Measurements from ENCODE around the gene CIAO3. TPM values are rescaled to one million over a fixed set of nuclear protein-coding genes. Genes with fewer than 3 reads are reported as not detected.
"Not testable (repeated sequence)": the region's sequence is repeated elsewhere in the genome, so short reads cannot be mapped to it uniquely, and the experiment has no call there.

The CIAO3 gene
- total RNA-seq, 6 donors from 2014 or later, result 27.8 to 96.4 (median 33.1) TPM

GRCh38 chr16:715477-716199, 25.2 kb downstream of the CIAO3 start:
- Histone ChIP-seq H3K4me3 (peak overlapping the region; percentile 82 to 93 (median 86)), H3K36me3 (no peaks in the 10 kb centered on the region), H3K9me3 (no peaks in the 10 kb centered on the region), H3K4me1 (peaks cover 31 to 45% (median 39%) of the 10 kb centered on the region in 4 donors), H3K27me3 (peaks cover 0 to 15% (median 5%) of the 10 kb centered on the region in 4 donors), H3K27ac (peak overlapping the region in 1 of 4 donors; percentile 51)
- TF ChIP-seq POLR2AphosphoS5 (IDR thresholded peaks at IDR 0.05), result no peak
- TF ChIP-seq CTCF (IDR thresholded peaks at IDR 0.05), result peak in 1 of 6 experiments; percentile 12
- 5 to 14% methylated on average over 6 to 13 of the region's 74 CpGs for WGBS, 2 donors
- DNase-seq (peak in 1 of 2 donors; percentile 89), ATAC-seq (ENCODE audit: low FRiP score in 2 of 2) (no peak)

GRCh38 chr16:714558-715476, 26.0 kb downstream of the CIAO3 start, which contains the start of gene METRN:
METRN (plus strand) TSS chr16:715118; CDS start chr16:715290, 172 bp downstream.
- 17% methylated on average over 22 of the region's 108 CpGs; no CpG with 5 or more reads in 1 of the 2 donors for WGBS, 2 donors
- TF ChIP-seq EP300 (IDR thresholded peaks at IDR 0.05) (no peak), POLR2AphosphoS5 (IDR thresholded peaks at IDR 0.05) (no peak), POLR2A (IDR thresholded peaks at IDR 0.05) (peak in 1 of 4 donors; percentile 10), CTCF (IDR thresholded peaks at IDR 0.05) (peak in 1 of 6 experiments; percentile 8)
- Histone ChIP-seq H3K9me3 (no peaks in the 10 kb centered on the region), H3K4me1 (peaks cover 26 to 37% (median 31%) of the 10 kb centered on the region in 4 donors), H3K27me3 (peaks cover 0 to 23% (median 8%) of the 10 kb centered on the region in 4 donors), H3K36me3 (no peaks in the 10 kb centered on the region), H3K4me3 (peak within 1 kb of the TSS; percentile 82 to 93 (median 86)), H3K27ac (peak within 1 kb of the TSS in 1 of 4 donors; percentile 51)
- peak; percentile 86 to 94 for ATAC-seq (ENCODE audit: low FRiP score in 2 of 2)
- DNase-seq, result peak; percentile 92 to 99

GRCh38 chr16:714079-714478, 26.7 kb downstream of the CIAO3 start:
- ATAC-seq (ENCODE audit: low FRiP score in 2 of 2) (no peak), DNase-seq (no peak)
- Histone ChIP-seq H3K9me3 (no peaks in the 10 kb centered on the region), H3K4me3 (no peak overlapping the region), H3K4me1 (peaks cover 21 to 34% (median 28%) of the 10 kb centered on the region in 4 donors), H3K36me3 (no peaks in the 10 kb centered on the region), H3K27me3 (peaks cover 0 to 31% (median 10%) of the 10 kb centered on the region in 4 donors), H3K27ac (no peak overlapping the region)
- TF ChIP-seq POLR2A (IDR thresholded peaks at IDR 0.05), result no peak
- no peak for TF ChIP-seq EP300 (IDR thresholded peaks at IDR 0.05)
- TF ChIP-seq CTCF (IDR thresholded peaks at IDR 0.05), result no peak
- 59 to 70% methylated on average over 5 to 10 of the region's 11 CpGs for WGBS, 2 donors

GRCh38 chr16:712740-713250, 28.0 kb downstream of the CIAO3 start:
- Histone ChIP-seq H3K27me3 (peaks cover 2 to 40% (median 11%) of the 10 kb centered on the region in 4 donors), H3K4me1 (peaks cover 18 to 34% (median 26%) of the 10 kb centered on the region in 4 donors)
- WGBS, 2 donors, result 52 to 57% methylated on average over 12 to 13 of the region's 13 CpGs
- not testable (repeated sequence) for H3K27ac ChIP-seq, H3K4me3 ChIP-seq, H3K9me3 ChIP-seq, DNase-seq, H3K36me3 ChIP-seq
- TF ChIP-seq CTCF (IDR thresholded peaks at IDR 0.05), result peak; percentile 15 to 37 (median 32)
- ATAC-seq (ENCODE audit: low FRiP score in 2 of 2), result peak in 1 of 2 donors; percentile 1

Data from upper lobe of left lung (tissue), 6 donors.